ENCODE measurements around the gene EPHA3.

DNA sequence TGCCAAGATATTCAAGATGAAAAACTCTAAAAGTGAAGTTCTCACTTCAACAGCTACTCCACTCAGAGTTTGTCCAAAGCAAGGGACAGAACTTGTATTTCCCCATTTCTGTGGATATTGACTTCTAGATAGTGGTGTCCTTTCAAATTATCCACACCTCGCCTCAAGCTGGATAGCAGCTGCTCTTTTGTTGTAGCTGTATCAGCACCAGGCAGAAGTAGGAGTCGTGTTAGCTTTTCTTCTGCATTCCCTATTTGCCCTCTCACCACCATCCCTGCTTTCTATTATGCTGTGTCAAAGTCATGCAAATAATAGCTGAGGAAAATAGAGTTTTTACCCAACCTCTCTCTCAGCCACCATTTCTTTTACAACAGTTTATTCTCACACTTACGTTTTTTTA is 303.8 kb downstream of the EPHA3 start:
- TF ChIP-seq, protein P1, sequence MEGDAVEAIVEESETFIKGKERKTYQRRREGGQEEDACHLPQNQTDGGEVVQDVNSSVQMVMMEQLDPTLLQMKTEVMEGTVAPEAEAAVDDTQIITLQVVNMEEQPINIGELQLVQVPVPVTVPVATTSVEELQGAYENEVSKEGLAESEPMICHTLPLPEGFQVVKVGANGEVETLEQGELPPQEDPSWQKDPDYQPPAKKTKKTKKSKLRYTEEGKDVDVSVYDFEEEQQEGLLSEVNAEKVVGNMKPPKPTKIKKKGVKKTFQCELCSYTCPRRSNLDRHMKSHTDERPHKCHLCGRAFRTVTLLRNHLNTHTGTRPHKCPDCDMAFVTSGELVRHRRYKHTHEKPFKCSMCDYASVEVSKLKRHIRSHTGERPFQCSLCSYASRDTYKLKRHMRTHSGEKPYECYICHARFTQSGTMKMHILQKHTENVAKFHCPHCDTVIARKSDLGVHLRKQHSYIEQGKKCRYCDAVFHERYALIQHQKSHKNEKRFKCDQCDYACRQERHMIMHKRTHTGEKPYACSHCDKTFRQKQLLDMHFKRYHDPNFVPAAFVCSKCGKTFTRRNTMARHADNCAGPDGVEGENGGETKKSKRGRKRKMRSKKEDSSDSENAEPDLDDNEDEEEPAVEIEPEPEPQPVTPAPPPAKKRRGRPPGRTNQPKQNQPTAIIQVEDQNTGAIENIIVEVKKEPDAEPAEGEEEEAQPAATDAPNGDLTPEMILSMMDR (IDR thresholded peaks at IDR 0.05): no peak
- no peak for TF ChIP-seq POLR2A (IDR thresholded peaks at IDR 0.05)

All from body of pancreas (tissue), 4 donors.